ENCODE results near the gene PRKN. TPM values are rescaled to one million over a fixed set of nuclear protein-coding genes. Genes with fewer than 3 reads are reported as not detected.
"Not testable (repeated sequence)": the region's sequence is repeated elsewhere in the genome, so short reads cannot be mapped to it uniquely, and the experiment has no call there.

Gene PRKN
- total RNA-seq, 2 donors from 2014 or later: 6.7 to 8.2 TPM

- H3K4me3 ChIP-seq: no peak overlapping the region
- peaks cover 16% of the 10 kb centered on the region for H3K4me1 ChIP-seq
- ATAC-seq (no peak), DNase-seq (no peak)
- TF ChIP-seq POLR2A (IDR thresholded peaks at IDR 0.05) (no peak), CTCF (IDR thresholded peaks at IDR 0.05) (no peak)
- 66 to 78% methylated on average over 4 of the region's 4 CpGs for WGBS, 2 donors
- intact Hi-C loops (cut with DNase I): no loop called here
- no peaks in the 10 kb centered on the region for H3K27me3 ChIP-seq
- H3K9me3 ChIP-seq: peaks cover 0 to 7% (median 0%) of the 10 kb centered on the region in 3 donors
- no peak overlapping the region for H3K27ac ChIP-seq
- no peaks in the 10 kb centered on the region for H3K36me3 ChIP-seq (replicated peaks in 1 of 2; ENCODE audit: insufficient read depth in 1 of 2, low read depth in 2 of 2)
Observed at GRCh38 chr6:161869491-161869890, 858.1 kb downstream of the PRKN start.

GRCh38 chr6:161866570-161866969, 861.0 kb downstream of the PRKN start:
- intact Hi-C loops (cut with DNase I): no loop called here
- Histone ChIP-seq H3K9me3 (peaks cover 0 to under 1% (median 0%) of the 10 kb centered on the region in 3 donors), H3K36me3 (replicated peaks in 1 of 2; ENCODE audit: insufficient read depth in 1 of 2, low read depth in 2 of 2) (no peaks in the 10 kb centered on the region), H3K4me1 (peaks cover 16% of the 10 kb centered on the region), H3K4me3 (no peak overlapping the region), H3K27me3 (no peaks in the 10 kb centered on the region), H3K27ac (no peak overlapping the region)
- WGBS, 2 donors: 88 to 100% methylated on average over 3 of the region's 3 CpGs
- ATAC-seq (no peak), DNase-seq (no peak)
- no peak for TF ChIP-seq POLR2A (IDR thresholded peaks at IDR 0.05)
- TF ChIP-seq CTCF (IDR thresholded peaks at IDR 0.05): no peak

- H3K27me3 ChIP-seq; ATAC-seq; H3K4me1 ChIP-seq; H3K4me3 ChIP-seq; H3K27ac ChIP-seq; DNase-seq; H3K36me3 ChIP-seq (replicated peaks in 1 of 2; ENCODE audit: insufficient read depth in 1 of 2, low read depth in 2 of 2); intact Hi-C loops (cut with DNase I); H3K9me3 ChIP-seq: not testable (repeated sequence)
- WGBS, 2 donors: 66 to 78% methylated on average over 2 of the region's 2 CpGs
Observed at GRCh38 chr6:161861061-161861460, 866.5 kb downstream of the PRKN start.

- intact Hi-C loops (cut with DNase I): no loop called here
- H3K27me3 ChIP-seq: peaks cover 0 to 3% of the 10 kb centered on the region in 2 donors
- no peaks in the 10 kb centered on the region for H3K4me1 ChIP-seq
- WGBS, 2 donors: 83 to 90% methylated on average over 7 of the region's 7 CpGs
- TF ChIP-seq CTCF (IDR thresholded peaks at IDR 0.05) (no peak), POLR2A (IDR thresholded peaks at IDR 0.05) (no peak)
- H3K9me3 ChIP-seq: no peaks in the 10 kb centered on the region
- H3K27ac ChIP-seq: no peak overlapping the region
- H3K4me3 ChIP-seq: no peak overlapping the region
- H3K36me3 ChIP-seq (replicated peaks in 1 of 2; ENCODE audit: insufficient read depth in 1 of 2, low read depth in 2 of 2): no peaks in the 10 kb centered on the region
- ATAC-seq (no peak), DNase-seq (no peak)
Observed at GRCh38 chr6:161853657-161854056, 873.9 kb downstream of the PRKN start.

- H3K9me3 ChIP-seq; H3K27ac ChIP-seq; DNase-seq; H3K4me3 ChIP-seq; H3K27me3 ChIP-seq; ATAC-seq; intact Hi-C loops (cut with DNase I); H3K4me1 ChIP-seq; H3K36me3 ChIP-seq (replicated peaks in 1 of 2; ENCODE audit: insufficient read depth in 1 of 2, low read depth in 2 of 2): not testable (repeated sequence)
- WGBS, 2 donors: 95 to 97% methylated on average over 12 of the region's 12 CpGs
Observed at GRCh38 chr6:161851486-161851885, 876.1 kb downstream of the PRKN start.

GRCh38 chr6:161850562-161850961, 877.0 kb downstream of the PRKN start:
- H3K4me3 ChIP-seq: no peak overlapping the region
- no peak overlapping the region for H3K27ac ChIP-seq
- H3K4me1 ChIP-seq: no peaks in the 10 kb centered on the region
- intact Hi-C loops (cut with DNase I): no loop called here
- H3K27me3 ChIP-seq: peaks cover 0 to 3% of the 10 kb centered on the region in 2 donors
- no peak for TF ChIP-seq POLR2A (IDR thresholded peaks at IDR 0.05)
- TF ChIP-seq CTCF (IDR thresholded peaks at IDR 0.05): no peak
- no peak for DNase-seq
- H3K36me3 ChIP-seq (replicated peaks in 1 of 2; ENCODE audit: insufficient read depth in 1 of 2, low read depth in 2 of 2): no peaks in the 10 kb centered on the region
- ATAC-seq: no peak
- WGBS, 2 donors: 93 to 98% methylated on average over 2 of the region's 2 CpGs
- H3K9me3 ChIP-seq: no peaks in the 10 kb centered on the region
